Measurements from ENCODE around the gene CPXM1. TPM values are rescaled to one million over a fixed set of nuclear protein-coding genes. Genes with fewer than 3 reads are reported as not detected.
A peak's percentile ranks its signal among the peaks of the same experiment; 100 is the strongest.

The CPXM1 gene
- total RNA-seq, 2 donors from 2014 or later, result 1.1 to 3.5 TPM

DNA sequence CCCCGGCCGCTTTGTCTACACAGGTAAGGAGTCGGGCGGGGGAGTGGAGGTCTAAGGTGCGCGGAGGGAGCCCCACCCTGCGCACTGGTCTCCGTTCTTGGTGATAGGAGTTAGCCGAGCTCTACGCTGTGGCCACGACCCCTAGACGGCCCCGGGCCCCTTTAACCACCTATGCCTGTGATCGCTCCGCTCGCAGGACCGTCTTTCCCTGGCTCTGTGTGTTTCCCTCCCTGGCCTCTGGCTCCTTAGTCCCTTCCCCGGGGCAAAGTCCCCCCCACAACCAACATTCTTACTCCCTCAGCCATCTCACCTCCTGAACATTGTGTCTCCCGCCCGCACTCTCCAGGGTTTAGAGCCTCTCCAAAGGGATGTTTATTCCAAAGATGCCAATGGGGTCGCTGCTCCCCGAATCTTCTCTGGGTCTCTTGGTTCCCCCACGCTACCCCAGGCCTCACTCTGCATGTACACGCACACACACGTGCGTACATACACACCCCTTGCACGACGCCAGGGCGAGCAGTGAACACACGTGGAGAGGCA, 50.4 kb downstream of the CPXM1 start:
- H3K36me3 Mint-ChIP-seq, result no peaks in the 10 kb centered on the region
- DNase-seq (ENCODE audit: low spot score in 2 of 2), result no peak
- H3K27ac Mint-ChIP-seq, result no peak overlapping the region
- H3K9me3 Mint-ChIP-seq, result no peaks in the 10 kb centered on the region
- no peak for ATAC-seq

DNA sequence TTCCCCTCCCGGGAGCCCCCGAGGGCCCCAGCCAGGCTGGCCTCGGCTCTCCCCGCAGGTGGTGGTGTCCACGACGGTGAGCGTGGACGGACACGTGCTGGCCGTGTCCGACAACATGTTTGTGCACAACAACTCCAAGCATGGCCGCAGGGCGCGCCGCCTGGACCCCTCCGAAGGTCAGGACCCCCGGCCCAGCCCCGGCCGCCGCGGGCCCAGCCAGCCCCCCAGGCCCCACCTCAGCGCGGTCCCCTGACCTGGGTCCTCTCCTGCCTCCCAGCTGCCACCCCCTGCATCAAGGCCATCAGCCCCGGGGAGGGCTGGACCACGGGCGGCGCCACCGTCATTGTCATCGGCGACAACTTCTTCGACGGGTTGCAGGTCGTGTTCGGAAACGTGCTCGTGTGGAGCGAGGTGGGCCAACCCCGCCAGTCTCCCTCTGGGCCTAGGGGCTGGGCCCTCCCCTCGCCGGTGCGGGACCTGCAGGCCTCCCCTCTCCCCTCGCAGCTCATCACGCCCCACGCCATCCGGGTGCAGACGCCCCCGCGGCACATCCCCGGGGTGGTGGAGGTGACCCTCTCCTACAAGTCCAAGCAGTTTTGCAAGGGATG, 51.0 kb downstream of the CPXM1 start:
- Mint-ChIP-seq H3K27ac (no peak overlapping the region), H3K9me3 (no peaks in the 10 kb centered on the region), H3K36me3 (no peaks in the 10 kb centered on the region)
- DNase-seq (ENCODE audit: low spot score in 2 of 2) (peak in 1 of 2 donors; percentile 55), ATAC-seq (no peak)

GRCh38 chr20:2748551-2749342, 51.7 kb downstream of the CPXM1 start:
- no peaks in the 10 kb centered on the region for H3K9me3 Mint-ChIP-seq
- DNase-seq (ENCODE audit: low spot score in 2 of 2) (peak in 1 of 2 donors; percentile 21), ATAC-seq (no peak)
- H3K27ac Mint-ChIP-seq, result no peak overlapping the region
- H3K36me3 Mint-ChIP-seq, result no peaks in the 10 kb centered on the region

DNA sequence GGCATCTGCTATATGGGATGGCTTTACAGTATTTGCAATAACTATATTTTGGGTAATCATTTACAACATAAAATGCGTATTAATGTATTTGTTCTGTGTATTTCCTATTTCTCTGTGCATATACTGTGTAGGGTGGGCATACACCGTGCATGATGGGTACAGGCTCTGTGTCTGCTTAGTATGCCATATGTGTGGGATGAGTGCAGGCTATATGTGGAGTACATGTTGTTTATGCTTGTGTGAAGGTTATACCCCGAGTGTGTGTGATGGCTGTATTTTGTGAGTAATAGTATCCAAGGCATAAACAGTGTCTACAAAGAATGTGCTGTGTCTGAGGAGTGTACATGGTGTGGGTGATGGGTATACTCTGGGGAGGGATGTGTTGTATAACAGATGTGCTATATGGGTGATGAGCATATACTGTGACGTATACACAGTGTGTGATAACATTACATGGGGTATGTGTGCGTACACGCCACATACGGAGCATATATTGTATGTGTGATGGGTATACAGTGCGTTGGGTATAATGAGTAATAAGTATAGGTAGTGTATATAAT, 52.7 kb downstream of the CPXM1 start:
- Mint-ChIP-seq H3K36me3 (no peaks in the 10 kb centered on the region), H3K27ac (no peak overlapping the region), H3K9me3 (no peaks in the 10 kb centered on the region)
- ATAC-seq, result no peak
- DNase-seq (ENCODE audit: low spot score in 2 of 2), result no peak

GRCh38 chr20:2746636-2747265, 53.7 kb downstream of the CPXM1 start:
- no peak for ATAC-seq
- Mint-ChIP-seq H3K27ac (no peak overlapping the region), H3K9me3 (no peaks in the 10 kb centered on the region), H3K36me3 (no peaks in the 10 kb centered on the region)
- peak in 1 of 2 donors; percentile 33 for DNase-seq (ENCODE audit: low spot score in 2 of 2)

- no peaks in the 10 kb centered on the region for H3K9me3 Mint-ChIP-seq
Observed at GRCh38 chr20:2745936-2746635, 54.3 kb downstream of the CPXM1 start.

GRCh38 chr20:2745060-2745910, 55.1 kb downstream of the CPXM1 start:
- H3K9me3 Mint-ChIP-seq, result no peaks in the 10 kb centered on the region
- no peak for DNase-seq (ENCODE audit: low spot score in 2 of 2)
- no peak overlapping the region for H3K27ac Mint-ChIP-seq
- no peaks in the 10 kb centered on the region for H3K36me3 Mint-ChIP-seq
- no peak for ATAC-seq

More at GRCh38 chr20:2745936-2746635, 54.3 kb downstream of the CPXM1 start:
- Mint-ChIP-seq H3K27ac (no peak overlapping the region), H3K36me3 (no peaks in the 10 kb centered on the region)
- ATAC-seq (no peak), DNase-seq (ENCODE audit: low spot score in 2 of 2) (no peak)

Other genes starting within 250 kb of the CPXM1 start
- 100 to 1,000 TPM; 324 to 443 TPM for gene NOP56, start 148.0 kb downstream of the CPXM1 start, total RNA-seq
- 100 to 1,000 TPM; 129 to 150 TPM for gene IDH3B, start 136.4 kb downstream of the CPXM1 start, total RNA-seq
- gene EBF4, start 107.8 kb downstream of the CPXM1 start, total RNA-seq, result 1 to 10 TPM; 4.0 to 8.3 TPM
- not detected for gene C20orf141, start 14.4 kb upstream of the CPXM1 start, total RNA-seq
- not detected for gene TMEM239, start 15.7 kb upstream of the CPXM1 start, total RNA-seq
- gene PCED1A, start 40.0 kb upstream of the CPXM1 start, total RNA-seq, result 10 to 100 TPM; 29.5 to 33.6 TPM
- gene VPS16, start 40.1 kb upstream of the CPXM1 start, total RNA-seq, result 10 to 100 TPM; 45.7 to 52.0 TPM
- 10 to 100 TPM; 37.8 to 55.8 TPM for gene PTPRA, start 72.9 kb upstream of the CPXM1 start, total RNA-seq
- 1 to 10 TPM in 1 of 2 donors, under 1 TPM in 1; 0.99 to 2.5 TPM for gene GNRH2, start 243.0 kb upstream of the CPXM1 start, total RNA-seq
- gene MRPS26, start 245.4 kb upstream of the CPXM1 start, total RNA-seq, result 10 to 100 TPM; 39.3 to 60.0 TPM

All from activated naive CD4-positive, alpha-beta T cell treated with anti-CD3 and anti-CD28 coated beads, Interleukin-2, amount 50 U/mL, for 72 hours (primary cell).